Heart right ventricle (tissue), 16 donors: Measurements from ENCODE around the gene COQ5. TPM values are rescaled to one million over a fixed set of nuclear protein-coding genes. Genes with fewer than 3 reads are reported as not detected.
A peak's percentile ranks its signal among the peaks of the same experiment; 100 is the strongest.

Experiments
- ATAC-seq, 8 donors: fragments of 200-7000 bp; cut with Tn5 transposase; one replicate each; pipeline ENCODE4 v1.9.1; 2020; ENCODE audit warnings: mild to moderate bottlenecking in 8 of 8, moderate library complexity in 8 of 8, moderate number of reproducible peaks in 1 of 8
- DNase-seq, 2 donors: peaks; one replicate each; pipeline ENCODE4 v3.0.0-alpha.2; 2020
- H3K27ac ChIP-seq, 10 donors: fragments of 200-600 bp; sonication (generic) in 2 of 10; one replicate each; pipeline versions ENCODE4 v1.5.0 to v1.8.0; 2020 to 2022; ENCODE audit warnings: mild to moderate bottlenecking in 3 of 10
- H3K27me3 ChIP-seq, 7 donors: fragments of 200-600 bp; one replicate each; pipeline ENCODE4 v1.8.0; 2021 to 2022; ENCODE audit warnings: mild to moderate bottlenecking in 2 of 7
- H3K36me3 ChIP-seq, 9 donors: fragments of 200-600 bp; sonication (generic) in 1 of 9; one replicate each; pipeline versions ENCODE4 v1.5.0 to v1.8.0; 2020 to 2022; ENCODE audit warnings: mild to moderate bottlenecking in 2 of 9
- H3K4me1 ChIP-seq, 9 donors: fragments of 200-600 bp; sonication (generic) in 1 of 9; one replicate each; pipeline versions ENCODE4 v1.5.0 to v1.8.0; 2020 to 2022; ENCODE audit warnings: mild to moderate bottlenecking in 4 of 9
- H3K4me3 ChIP-seq, 10 donors: fragments of 200-600 bp; sonication (generic) in 2 of 10; one replicate each; pipeline versions ENCODE4 v1.5.0 to v1.8.0; 2020 to 2022; ENCODE audit warnings: mild to moderate bottlenecking in 7 of 10, moderate library complexity in 2 of 10
- H3K9me3 ChIP-seq, 11 donors: fragments of 200-600 bp in 10 of 11; sonication (generic) in 2 of 11; one replicate each; pipeline versions ENCODE4 v1.5.0 to v1.8.0; 2013 to 2022; ENCODE audit warnings: mild to moderate bottlenecking in 2 of 11, control low read depth in 1 of 11, moderate library complexity in 1 of 11
- WGBS, 2 donors: extraction: QIAGEN DNeasy Blood & Tissue Kit; methylation state at CpG; one replicate each; pipeline ENCODE4 v1.1.7; 2013; ENCODE audit warnings: inconsistent platforms in 1 of 2; 5-methylcytosine and 5-hydroxymethylcytosine counted together
- intact Hi-C, 10 donors: fragments of 100-400 bp; cut with DNase I; formaldehyde crosslinking; loops; one replicate each; pipeline versions ENCODE4 v1.11.1 to v1.14.2; 2022
- long read RNA-seq, 3 donors: library from polyadenylated mRNA; unstranded; transcript quantifications; one replicate each; pipeline ENCODE4 v2.0.0, GENCODE V29; 2020 to 2021
- polyA plus RNA-seq, 2 donors: library from polyadenylated mRNA; stranded (reverse); fragments of 200-250 nt; gene quantifications; one replicate each; pipeline ENCODE4 v1.2.3, GENCODE V29; 2013
- total RNA-seq, 10 donors: library from RNA; stranded (reverse); fragmentation: NEBNext Ultra II Directional in 3 of 10; extraction: Animal tissue kit (Norgen Biotek cat#: 25700) in 3 of 10; gene quantifications; one replicate each; pipeline versions ENCODE4 v1.2.1 to v1.2.4, GENCODE V29; 2021 to 2023
- TF ChIP-seq, protein P1 (sequence below), 9 donors: fragments of 200-600 bp; sonication (generic) in 2 of 9; IDR thresholded peaks; one replicate each; pipeline versions ENCODE4 v1.5.0 to v1.8.0; 2021 to 2022; ENCODE audit warnings: antibody characterized with exemption in 9 of 9, mild to moderate bottlenecking in 5 of 9, moderate library complexity in 1 of 9
- donor health status: Arrhythmogenic right ventricular cardiomyopathy.
- donor health status: ischemic (EF 13 %, LVEDD 7.1; RV severe dilation, severe dysfunction).
- donor health status: healthy with polysubstance abuse.
- donor health status: DM: no; HTN: yes; CAD: no.
- donor health status: DM: no; HTN: no; CAD: no.
- donor health status: ischemic (EF 25% LVEDD 6.9; RV normal size, moderate dysfunction).
- donor health status: ischemic (EF 25% LVEDD 5.7; RV mildly dilated, moderate dysfunction).
- donor health status: healthy.
- donor health status: DM: yes; HTN: yes; CAD: no.
- donor health status: Ischemic cardiomyopathy.
- donor health status: ischemic (EF 35%, LVEDD 5.7; RV mildly dilated, moderate dysfunction).
- donor health status: nonischemic (EF 11% LVEDD 7.7; RV severe dilation, severe dysfunction).
- donor health status: DM: yes; HTN: yes; CAD: no.
- donor health status: PGD.
- donor health status: ischemic (EF 29% LVEDD 5.4; RV normal size, mild dysfunction).
- donor health status: nonischemic (EF 23%, LVEDD 6.1; RV moderate dilation, normal function).

The COQ5 gene, protein sequence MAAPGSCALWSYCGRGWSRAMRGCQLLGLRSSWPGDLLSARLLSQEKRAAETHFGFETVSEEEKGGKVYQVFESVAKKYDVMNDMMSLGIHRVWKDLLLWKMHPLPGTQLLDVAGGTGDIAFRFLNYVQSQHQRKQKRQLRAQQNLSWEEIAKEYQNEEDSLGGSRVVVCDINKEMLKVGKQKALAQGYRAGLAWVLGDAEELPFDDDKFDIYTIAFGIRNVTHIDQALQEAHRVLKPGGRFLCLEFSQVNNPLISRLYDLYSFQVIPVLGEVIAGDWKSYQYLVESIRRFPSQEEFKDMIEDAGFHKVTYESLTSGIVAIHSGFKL
- total RNA-seq (10 to 100 TPM; 32.0 to 56.0 (median 43.6) TPM), polyA plus RNA-seq (10 to 100 TPM; 32.5 to 64.5 TPM)
- long read RNA-seq, donor 1, transcript COQ5-201 (7 exons, 1,535 nt) = major isoform, 44 of 55 reads
- long read RNA-seq, donor 1, partial matches to known transcripts = 2 of 55 reads
- long read RNA-seq, donor 1, other reads (novel, unspliced or antisense) = 9 of 55 reads
- long read RNA-seq, donor 2, transcript COQ5-201 (7 exons, 1,535 nt) = major isoform, 57 of 72 reads
- long read RNA-seq, donor 2, partial matches to known transcripts = 2 of 72 reads
- long read RNA-seq, donor 2, other reads (novel, unspliced or antisense) = 13 of 72 reads
- long read RNA-seq, donor 3, transcript COQ5-201 (7 exons, 1,535 nt) = major isoform, 191 of 217 reads
- long read RNA-seq, donor 3, partial matches to known transcripts = 3 of 217 reads
- long read RNA-seq, donor 3, other reads (novel, unspliced or antisense) = 23 of 217 reads

DNA sequence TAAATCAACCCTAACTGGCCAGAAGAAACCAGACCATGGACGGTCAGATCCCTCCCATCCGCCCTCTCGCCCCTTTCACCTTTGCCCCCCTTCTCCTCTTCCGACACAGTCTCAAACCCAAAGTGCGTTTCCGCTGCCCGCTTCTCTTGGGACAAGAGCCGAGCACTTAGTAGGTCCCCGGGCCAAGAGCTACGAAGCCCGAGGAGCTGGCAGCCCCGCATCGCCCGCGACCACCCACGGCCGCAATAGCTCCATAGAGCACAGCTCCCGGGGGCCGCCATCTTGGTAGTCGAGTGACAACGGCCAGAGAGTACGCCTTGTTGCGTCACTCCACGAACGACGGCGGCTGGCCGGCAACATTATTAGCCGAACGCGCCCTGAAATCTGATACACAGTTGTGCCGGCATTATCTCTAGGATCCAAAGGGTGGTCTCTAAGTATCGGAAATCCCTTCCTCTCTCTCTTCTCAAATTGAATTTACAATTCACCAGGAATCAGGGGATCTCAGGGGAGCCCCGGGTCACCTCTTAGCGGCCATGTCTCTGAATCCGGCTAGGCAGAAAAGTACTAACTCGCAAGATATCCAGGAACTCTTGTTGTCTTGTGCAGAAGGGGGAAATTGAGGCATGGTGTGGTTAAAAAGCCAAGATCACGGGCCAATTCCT lies at the start of gene COQ5:
Gene COQ5 (minus strand): TSS at position 298 of the 665 bp plus-strand sequence. CDS start 17 bp downstream, at position 281.
- intact Hi-C loops = loop anchor here in 1 of 10 donors (2.0 kb wide), 1 partner anchor 32 kb away; the partner anchor contains the start of gene DYNLL1
- TF ChIP-seq, protein P1, sequence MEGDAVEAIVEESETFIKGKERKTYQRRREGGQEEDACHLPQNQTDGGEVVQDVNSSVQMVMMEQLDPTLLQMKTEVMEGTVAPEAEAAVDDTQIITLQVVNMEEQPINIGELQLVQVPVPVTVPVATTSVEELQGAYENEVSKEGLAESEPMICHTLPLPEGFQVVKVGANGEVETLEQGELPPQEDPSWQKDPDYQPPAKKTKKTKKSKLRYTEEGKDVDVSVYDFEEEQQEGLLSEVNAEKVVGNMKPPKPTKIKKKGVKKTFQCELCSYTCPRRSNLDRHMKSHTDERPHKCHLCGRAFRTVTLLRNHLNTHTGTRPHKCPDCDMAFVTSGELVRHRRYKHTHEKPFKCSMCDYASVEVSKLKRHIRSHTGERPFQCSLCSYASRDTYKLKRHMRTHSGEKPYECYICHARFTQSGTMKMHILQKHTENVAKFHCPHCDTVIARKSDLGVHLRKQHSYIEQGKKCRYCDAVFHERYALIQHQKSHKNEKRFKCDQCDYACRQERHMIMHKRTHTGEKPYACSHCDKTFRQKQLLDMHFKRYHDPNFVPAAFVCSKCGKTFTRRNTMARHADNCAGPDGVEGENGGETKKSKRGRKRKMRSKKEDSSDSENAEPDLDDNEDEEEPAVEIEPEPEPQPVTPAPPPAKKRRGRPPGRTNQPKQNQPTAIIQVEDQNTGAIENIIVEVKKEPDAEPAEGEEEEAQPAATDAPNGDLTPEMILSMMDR (IDR thresholded peaks at IDR 0.05) = no peak
- ATAC-seq = peak; percentile 93 to 97 (median 96)
- Histone ChIP-seq H3K27ac (peak within 1 kb of the TSS; percentile 64 to 96 (median 93)), H3K4me1 (peaks cover 0 to 21% (median 16%) of the 10 kb centered on the region in 9 donors), H3K27me3 (no peaks in the 10 kb centered on the region), H3K36me3 (peaks cover 0 to 15% (median 0%) of the 10 kb centered on the region in 9 donors), H3K4me3 (peak within 1 kb of the TSS; percentile 60 to 80 (median 72)), H3K9me3 (no peaks in the 10 kb centered on the region)
- 0% methylated on average over 38 of the region's 38 CpGs for WGBS, 2 donors
- peak; percentile 91 to 94 for DNase-seq

DNA sequence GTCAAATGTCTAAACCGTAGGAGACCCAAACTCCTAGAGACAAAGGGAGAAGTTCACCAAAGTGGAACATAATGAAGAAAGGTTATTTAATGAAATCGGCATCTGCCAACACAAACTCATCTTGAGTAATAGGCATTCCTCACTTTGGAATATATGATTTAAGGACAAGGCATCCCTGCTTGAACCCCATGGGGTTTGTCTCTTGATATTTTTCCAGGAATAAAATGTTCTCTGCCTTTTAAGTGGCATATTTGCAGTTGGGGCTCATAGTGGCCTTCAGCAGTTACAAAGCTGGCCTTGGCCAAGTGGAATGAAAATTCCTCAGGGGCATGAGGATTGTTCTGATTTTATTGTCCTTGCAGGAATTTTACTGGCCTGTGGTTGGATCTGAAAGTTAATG lies 45.1 kb upstream of the COQ5 start:
- peak overlapping the region in 2 of 10 donors; percentile 36 to 41 for H3K27ac ChIP-seq
- ATAC-seq = no peak

DNA sequence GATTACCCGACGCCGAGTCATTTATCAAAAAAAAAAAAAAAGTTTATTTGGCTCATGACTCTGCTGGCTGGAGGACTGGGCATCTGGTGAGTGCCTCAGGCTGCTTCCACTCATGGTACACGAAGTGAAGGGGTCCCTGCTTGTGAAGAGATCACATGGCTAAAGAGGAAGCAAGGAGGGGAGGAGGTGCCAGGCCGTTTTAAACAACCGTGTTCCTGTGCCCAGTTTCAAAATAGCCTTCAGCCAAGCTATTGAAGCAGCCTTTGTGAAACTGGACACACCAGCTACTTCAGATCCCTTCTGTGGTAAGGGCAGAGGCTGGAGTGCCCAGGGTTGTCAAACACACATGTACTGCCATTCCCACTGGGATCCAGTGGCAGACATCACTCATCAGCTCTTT lies 44.6 kb upstream of the COQ5 start:
- intact Hi-C loops = no loop called here
- DNase-seq (no peak), ATAC-seq (peak in 3 of 8 donors; percentile 10 to 45 (median 28))
- no peaks in the 10 kb centered on the region for H3K27me3 ChIP-seq
- 38 to 41% methylated on average over 6 of the region's 6 CpGs for WGBS, 2 donors
- H3K4me1 ChIP-seq = peaks cover 0 to 22% (median 11%) of the 10 kb centered on the region in 9 donors
- no peak overlapping the region for H3K4me3 ChIP-seq
- H3K36me3 ChIP-seq = peaks cover 0 to 100% (median 92%) of the 10 kb centered on the region in 9 donors
- H3K27ac ChIP-seq = peak overlapping the region in 2 of 10 donors; percentile 36 to 41
- no peaks in the 10 kb centered on the region for H3K9me3 ChIP-seq
- TF ChIP-seq, protein P1 (IDR thresholded peaks at IDR 0.05) = no peak

More for the DNA sequence above, 45.1 kb upstream of the COQ5 start:
- DNase-seq = no peak
- TF ChIP-seq, protein P1 (IDR thresholded peaks at IDR 0.05) = no peak
- H3K27me3 ChIP-seq = no peaks in the 10 kb centered on the region
- no peaks in the 10 kb centered on the region for H3K9me3 ChIP-seq
- H3K4me1 ChIP-seq = peaks cover 0 to 22% (median 11%) of the 10 kb centered on the region in 9 donors
- peaks cover 0 to 100% (median 92%) of the 10 kb centered on the region in 9 donors for H3K36me3 ChIP-seq
- intact Hi-C loops = no loop called here
- 79 to 80% methylated on average over 2 of the region's 2 CpGs for WGBS, 2 donors
- H3K4me3 ChIP-seq = no peak overlapping the region

DNA sequence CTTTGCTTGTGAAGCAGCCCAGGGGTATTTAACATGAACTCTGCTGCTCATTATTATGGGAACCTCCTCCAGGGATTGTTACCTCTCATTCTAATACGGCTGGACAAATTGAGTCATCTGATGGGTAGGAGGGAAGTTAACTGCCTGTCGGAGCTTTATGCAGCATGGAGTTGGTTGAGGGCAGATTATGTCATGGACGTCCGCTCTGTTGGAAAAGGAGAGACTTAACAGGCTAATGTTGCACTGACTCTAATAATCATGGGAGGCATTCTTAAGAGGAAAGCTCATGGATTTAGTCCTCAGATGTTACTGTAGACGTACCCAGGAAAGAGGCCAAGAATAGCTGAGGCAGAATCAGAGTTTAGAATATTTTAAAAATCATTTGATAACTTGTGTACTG lies 42.3 kb upstream of the COQ5 start:
- TF ChIP-seq, protein P1 (IDR thresholded peaks at IDR 0.05) = no peak
- no peaks in the 10 kb centered on the region for H3K9me3 ChIP-seq
- no peak overlapping the region for H3K4me3 ChIP-seq
- DNase-seq (no peak), ATAC-seq (no peak)
- H3K36me3 ChIP-seq = peaks cover 0 to 100% (median 93%) of the 10 kb centered on the region in 9 donors
- H3K27ac ChIP-seq = peak overlapping the region in 1 of 10 donors; percentile 9
- H3K27me3 ChIP-seq = no peaks in the 10 kb centered on the region
- intact Hi-C loops = no loop called here
- H3K4me1 ChIP-seq = peaks cover 0 to 22% (median 11%) of the 10 kb centered on the region in 9 donors
- 50 to 51% methylated on average over 5 of the region's 5 CpGs for WGBS, 2 donors
